Activated naive CD4-positive, alpha-beta T cell treated with anti-CD3 and anti-CD28 coated beads, Interleukin-2, amount 10 ng/mL, durations not matched to agents 7 days and 5 days (primary cell): ENCODE data around the gene HECA.
"Not testable (repeated sequence)": the region's sequence is repeated elsewhere in the genome, so short reads cannot be mapped to it uniquely, and the experiment has no call there.

Experiments used
- CTCF ChIA-PET: fragments of 350-600 bp; sonication (Branson Sonifier 250); formaldehyde crosslinking; loops from one replicate; lab custom pipeline; 2021; ENCODE audit warnings: antibody characterized with exemption; lab: Charles Lee
- DNase-seq: peaks from one replicate; pipeline ENCODE4 v3.0.0-alpha.2; 2020
- H3K27ac Mint-ChIP-seq: one replicate; pipeline ENCODE4 v1.8.0; 2021; ENCODE audit warnings: mild to moderate bottlenecking, moderate library complexity, mixed read lengths
- H3K27me3 Mint-ChIP-seq: one replicate; pipeline ENCODE4 v1.8.0; 2021; ENCODE audit warnings: mild to moderate bottlenecking, mixed read lengths
- H3K36me3 Mint-ChIP-seq: one replicate; pipeline ENCODE4 v1.8.0; 2021; ENCODE audit warnings: mixed read lengths
- H3K4me1 Mint-ChIP-seq: one replicate; pipeline ENCODE4 v1.8.0; 2021; ENCODE audit warnings: mixed read lengths
- H3K4me3 Mint-ChIP-seq: one replicate; pipeline ENCODE4 v1.8.0; 2021; ENCODE audit warnings: mild to moderate bottlenecking, moderate library complexity, mixed read lengths
- H3K9me3 Mint-ChIP-seq: one replicate; pipeline ENCODE4 v1.8.0; 2021; ENCODE audit warnings: mixed read lengths

Gene HECA

DNA sequence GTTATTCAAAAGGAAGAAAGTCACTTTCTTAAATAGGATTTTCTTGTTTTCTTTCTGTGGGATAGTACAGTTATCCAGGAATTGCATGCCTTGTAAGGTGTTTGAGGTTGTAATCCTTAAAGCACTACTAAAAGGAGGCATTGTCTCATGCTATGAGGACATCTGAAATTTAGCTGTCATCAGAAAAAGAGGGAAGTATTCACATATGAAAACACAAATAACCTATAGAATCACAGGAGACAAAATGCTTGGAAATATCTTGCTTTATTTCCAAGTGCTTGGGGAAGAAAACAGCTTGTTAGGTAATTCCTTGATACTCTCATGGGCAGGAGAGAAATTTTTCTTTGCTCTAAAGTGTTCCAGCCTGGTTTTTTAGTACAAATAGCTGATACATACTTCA is 40.1 kb downstream of the HECA start:
- Mint-ChIP-seq H3K4me3 (no peak overlapping the region), H3K36me3 (peaks cover 77% of the 10 kb centered on the region), H3K27ac (peak overlapping the region; percentile 79), H3K27me3 (no peaks in the 10 kb centered on the region), H3K4me1 (peaks cover 84% of the 10 kb centered on the region), H3K9me3 (no peaks in the 10 kb centered on the region)
- CTCF ChIA-PET, result interaction anchor here (0.6 to 2.0 kb wide), 5 partner anchors 11 to 186 kb away, joined by 3 to 11 read pairs (median 5); no protein-coding TSS in a partner anchor
- no peak for DNase-seq

DNA sequence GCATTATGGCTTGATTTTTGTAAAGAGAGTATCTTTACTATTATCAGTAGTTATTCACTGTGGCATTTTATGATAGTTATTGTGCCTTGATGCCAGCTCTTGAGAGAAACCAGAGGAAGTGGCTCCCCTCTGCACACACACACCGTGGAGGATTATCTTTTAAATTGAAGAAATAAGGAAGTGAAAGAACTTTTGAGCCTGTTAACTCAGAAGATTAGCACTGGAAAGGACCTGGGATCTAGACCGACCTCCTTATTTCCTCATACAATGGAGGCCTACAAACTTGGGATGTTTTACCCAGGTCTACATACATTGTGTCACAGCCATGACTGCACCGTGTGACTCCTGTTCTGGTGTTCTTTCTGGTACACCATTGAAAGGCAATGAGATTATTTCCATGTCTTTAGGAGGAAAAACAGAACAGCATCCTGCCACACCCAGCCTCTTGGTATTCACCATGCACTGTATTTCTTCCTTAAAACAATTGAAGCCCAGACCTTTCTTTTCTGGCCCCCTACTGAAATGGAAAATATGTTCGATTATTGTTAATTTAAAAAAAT is 40.6 kb downstream of the HECA start:
- Mint-ChIP-seq H3K27ac (peak overlapping the region; percentile 79), H3K4me1 (peaks cover 81% of the 10 kb centered on the region), H3K36me3 (peaks cover 77% of the 10 kb centered on the region), H3K9me3 (no peaks in the 10 kb centered on the region), H3K4me3 (no peak overlapping the region), H3K27me3 (no peaks in the 10 kb centered on the region)
- CTCF ChIA-PET, result interaction anchor here (0.6 to 2.0 kb wide), 6 partner anchors 11 to 186 kb away, joined by 3 to 11 read pairs (median 5); no protein-coding TSS in a partner anchor
- no peak for DNase-seq

DNA sequence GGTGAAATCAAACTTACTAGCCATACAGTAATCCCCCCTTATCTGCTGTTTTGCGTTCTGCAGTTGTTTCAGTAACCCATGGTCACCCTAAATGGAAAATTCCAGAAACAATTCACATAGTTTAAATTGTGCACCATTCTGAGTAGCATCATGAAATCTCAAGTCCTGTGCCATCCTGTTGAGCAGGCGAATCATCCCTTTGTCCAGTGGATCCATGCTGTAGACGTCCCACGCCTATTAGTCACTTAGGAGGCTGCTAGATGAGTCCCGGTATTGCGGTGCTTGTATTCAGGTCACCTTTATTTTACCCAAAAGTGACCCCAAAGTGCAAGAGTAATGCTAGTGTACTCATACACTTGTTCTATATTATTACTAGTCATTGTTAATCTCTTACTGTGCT is 46.4 kb downstream of the HECA start:
- H3K4me1 Mint-ChIP-seq, result peaks cover 37% of the 10 kb centered on the region
- no peak overlapping the region for H3K27ac Mint-ChIP-seq
- H3K27me3 Mint-ChIP-seq, result peaks cover 4% of the 10 kb centered on the region
- CTCF ChIA-PET, result no interaction called here
- H3K36me3 Mint-ChIP-seq, result peaks cover 77% of the 10 kb centered on the region
- no peak overlapping the region for H3K4me3 Mint-ChIP-seq
- no peak for DNase-seq
- H3K9me3 Mint-ChIP-seq, result no peaks in the 10 kb centered on the region

DNA sequence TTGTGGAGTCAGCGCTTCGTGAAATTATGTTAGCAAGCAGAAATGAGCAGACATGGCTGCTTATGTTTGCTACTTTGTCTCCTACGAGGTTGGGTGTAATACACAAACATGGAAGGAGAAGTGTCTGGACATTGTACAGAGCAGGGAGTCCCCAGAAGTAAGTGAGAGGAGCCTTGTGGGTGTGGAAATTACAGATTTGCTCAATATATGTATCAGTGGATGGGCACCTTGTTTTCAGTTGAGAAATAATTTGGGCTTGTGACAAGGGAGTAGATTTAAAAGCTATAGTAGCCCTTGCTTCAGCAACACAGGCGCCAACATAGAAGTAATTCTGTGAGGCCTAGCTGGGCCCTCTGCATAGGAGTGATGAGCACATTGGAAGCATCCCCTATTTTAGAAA is 49.2 kb downstream of the HECA start:
- Mint-ChIP-seq H3K27ac (peak overlapping the region; percentile 26), H3K4me1 (peaks cover 18% of the 10 kb centered on the region)

DNA sequence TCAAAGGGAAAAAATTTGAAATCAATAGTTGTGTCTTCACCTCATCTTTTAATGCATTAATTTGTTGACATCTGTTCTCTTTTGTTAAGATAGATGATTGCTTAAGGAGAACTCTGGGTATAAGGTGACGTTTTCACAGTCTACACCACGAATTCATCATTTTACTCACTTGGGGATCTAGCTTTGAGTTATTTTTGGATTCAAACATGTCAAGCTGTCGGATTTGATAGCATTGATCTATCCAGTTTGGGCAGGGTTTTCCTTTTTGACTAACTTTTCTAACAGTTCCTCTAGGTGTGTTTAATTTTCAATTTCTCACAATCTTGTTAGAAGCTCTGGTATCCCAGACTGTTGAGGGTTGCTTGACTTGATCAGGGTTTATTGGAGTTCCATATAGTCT is 49.6 kb downstream of the HECA start:
- H3K4me1 Mint-ChIP-seq, result peaks cover 14% of the 10 kb centered on the region
- no peak overlapping the region for H3K4me3 Mint-ChIP-seq
- CTCF ChIA-PET, result no interaction called here
- H3K27me3 Mint-ChIP-seq, result peaks cover 4% of the 10 kb centered on the region
- H3K27ac Mint-ChIP-seq, result no peak overlapping the region
- peaks cover 56% of the 10 kb centered on the region for H3K36me3 Mint-ChIP-seq
- no peak for DNase-seq
- no peaks in the 10 kb centered on the region for H3K9me3 Mint-ChIP-seq

More for the DNA sequence above, 49.2 kb downstream of the HECA start:
- no peak overlapping the region for H3K4me3 Mint-ChIP-seq
- CTCF ChIA-PET, result no interaction called here
- DNase-seq, result no peak
- peaks cover 4% of the 10 kb centered on the region for H3K27me3 Mint-ChIP-seq
- H3K9me3 Mint-ChIP-seq, result no peaks in the 10 kb centered on the region
- H3K36me3 Mint-ChIP-seq, result peaks cover 60% of the 10 kb centered on the region

DNA sequence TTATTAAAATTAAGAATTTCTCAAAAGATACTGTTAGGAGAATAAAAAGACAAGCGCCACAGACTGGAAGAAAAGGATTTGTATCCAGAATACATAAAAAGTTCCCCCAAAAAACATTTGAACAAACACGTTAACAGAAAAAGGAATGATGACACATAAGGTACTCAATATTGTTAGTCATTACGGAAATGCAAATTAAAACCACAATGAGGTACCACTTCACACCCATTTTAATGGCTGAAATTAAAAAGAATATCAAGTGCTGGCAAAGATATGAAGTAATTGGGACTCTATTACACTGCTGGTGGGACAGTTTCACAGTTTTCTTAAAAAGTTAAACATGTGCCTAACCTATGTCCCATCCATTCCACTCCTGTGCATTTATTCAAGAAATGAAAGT is 51.4 kb downstream of the HECA start:
- Mint-ChIP-seq H3K27me3 (peaks cover 4% of the 10 kb centered on the region), H3K4me1 (peaks cover 10% of the 10 kb centered on the region), H3K36me3 (peaks cover 40% of the 10 kb centered on the region), H3K27ac (no peak overlapping the region), H3K4me3 (no peak overlapping the region), H3K9me3 (no peaks in the 10 kb centered on the region)
- no peak for DNase-seq
- CTCF ChIA-PET, result no interaction called here

DNA sequence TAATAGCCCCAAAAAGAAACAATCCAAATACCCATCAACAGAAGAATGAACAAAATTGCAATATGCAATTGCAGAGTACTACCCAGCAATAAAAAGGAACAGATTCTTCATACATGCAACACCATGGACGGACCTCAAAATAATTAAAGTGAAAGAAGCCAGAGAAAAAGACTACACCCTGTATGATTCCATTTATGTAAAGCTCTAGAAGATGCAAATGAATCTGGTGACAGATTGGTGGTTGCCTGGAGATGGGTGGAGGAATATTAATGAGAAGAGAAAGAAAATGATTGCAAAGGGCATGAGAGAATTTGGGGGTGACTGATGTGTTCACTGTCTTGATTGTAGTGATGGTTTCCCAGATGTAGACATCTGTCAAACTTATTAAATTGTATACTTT is 51.8 kb downstream of the HECA start:
- peaks cover 4% of the 10 kb centered on the region for H3K27me3 Mint-ChIP-seq
- no peaks in the 10 kb centered on the region for H3K9me3 Mint-ChIP-seq
- H3K4me3 Mint-ChIP-seq, result no peak overlapping the region
- H3K27ac Mint-ChIP-seq, result no peak overlapping the region
- peaks cover 10% of the 10 kb centered on the region for H3K4me1 Mint-ChIP-seq
- no peak for DNase-seq
- peaks cover 37% of the 10 kb centered on the region for H3K36me3 Mint-ChIP-seq
- CTCF ChIA-PET, result no interaction called here

DNA sequence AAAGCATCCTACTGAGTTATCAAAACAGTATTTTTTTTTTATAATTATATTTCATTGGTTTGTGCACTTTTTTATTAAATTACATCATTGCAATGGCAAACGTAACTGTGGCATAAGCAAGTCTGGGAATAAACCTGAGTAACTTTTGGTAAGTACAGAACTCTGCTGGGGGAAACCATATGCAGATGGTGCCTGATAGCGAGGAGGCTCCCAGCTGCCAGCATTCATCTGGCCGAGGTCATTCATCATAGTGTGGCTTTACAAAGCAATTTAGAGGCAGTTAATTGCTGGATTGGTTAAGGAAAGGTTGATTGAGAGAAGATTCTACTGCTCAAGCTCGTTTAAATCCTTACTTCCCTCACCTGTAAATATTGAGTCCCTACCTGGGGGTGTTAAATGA is 52.6 kb downstream of the HECA start:
- H3K9me3 Mint-ChIP-seq, result no peaks in the 10 kb centered on the region
- no peak overlapping the region for H3K27ac Mint-ChIP-seq
- no peak overlapping the region for H3K4me3 Mint-ChIP-seq
- peaks cover 10% of the 10 kb centered on the region for H3K4me1 Mint-ChIP-seq
- CTCF ChIA-PET, result no interaction called here
- DNase-seq, result no peak
- peaks cover 29% of the 10 kb centered on the region for H3K36me3 Mint-ChIP-seq
- peaks cover 4% of the 10 kb centered on the region for H3K27me3 Mint-ChIP-seq

DNA sequence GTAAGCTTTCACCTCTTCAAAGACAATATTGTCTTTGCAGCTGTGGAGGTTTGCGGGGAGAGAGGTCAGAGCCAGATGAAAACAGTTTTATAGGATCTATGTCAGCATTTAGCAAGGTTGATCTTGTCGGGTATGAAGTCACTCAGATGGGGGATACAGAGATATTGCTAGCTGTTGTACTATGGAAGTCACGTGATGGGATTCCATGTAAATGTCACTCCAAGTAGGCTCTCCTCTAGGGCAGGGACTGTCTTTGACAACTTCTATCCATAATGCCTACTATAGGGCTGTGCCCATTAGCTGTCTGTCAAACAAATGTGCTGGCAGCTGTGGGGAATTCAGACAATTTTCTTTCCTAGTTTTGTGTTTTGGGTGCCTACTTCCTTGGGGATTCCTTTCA is 54.8 kb downstream of the HECA start:
- H3K4me1 Mint-ChIP-seq, result peaks cover 10% of the 10 kb centered on the region
- CTCF ChIA-PET, result interaction anchor here (0.6 kb wide), 1 partner anchor 39 kb away, joined by 3 read pairs; no protein-coding TSS in a partner anchor
- H3K4me3 Mint-ChIP-seq, result no peak overlapping the region
- peaks cover 4% of the 10 kb centered on the region for H3K9me3 Mint-ChIP-seq
- H3K27ac Mint-ChIP-seq, result no peak overlapping the region
- no peak for DNase-seq
- peaks cover 12% of the 10 kb centered on the region for H3K36me3 Mint-ChIP-seq
- peaks cover 4% of the 10 kb centered on the region for H3K27me3 Mint-ChIP-seq

DNA sequence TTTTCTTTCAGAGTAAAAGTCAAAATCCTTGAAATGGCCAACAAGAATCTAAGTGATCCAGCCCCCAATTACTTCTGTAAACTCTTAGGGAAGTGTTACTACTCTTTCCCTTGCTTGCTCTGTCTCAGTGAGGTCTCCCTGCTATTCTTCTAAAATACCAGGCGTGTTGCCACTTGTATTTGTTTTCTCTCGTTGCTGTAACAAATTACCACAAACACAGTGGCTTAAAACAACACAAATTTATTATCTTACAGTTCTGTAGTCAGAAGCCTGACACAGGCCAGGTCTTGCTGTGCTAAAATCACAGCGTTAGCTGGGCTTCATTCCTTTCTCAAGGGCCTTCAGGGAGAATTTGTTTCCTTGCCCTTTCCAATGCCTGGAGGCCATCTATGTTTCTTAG is 59.9 kb downstream of the HECA start:
- no peak for DNase-seq
- Mint-ChIP-seq H3K27me3 (no peaks in the 10 kb centered on the region), H3K27ac (no peak overlapping the region), H3K4me1 (no peaks in the 10 kb centered on the region), H3K36me3 (peaks cover 1% of the 10 kb centered on the region), H3K4me3 (no peak overlapping the region), H3K9me3 (peaks cover 4% of the 10 kb centered on the region)
- CTCF ChIA-PET, result no interaction called here

DNA sequence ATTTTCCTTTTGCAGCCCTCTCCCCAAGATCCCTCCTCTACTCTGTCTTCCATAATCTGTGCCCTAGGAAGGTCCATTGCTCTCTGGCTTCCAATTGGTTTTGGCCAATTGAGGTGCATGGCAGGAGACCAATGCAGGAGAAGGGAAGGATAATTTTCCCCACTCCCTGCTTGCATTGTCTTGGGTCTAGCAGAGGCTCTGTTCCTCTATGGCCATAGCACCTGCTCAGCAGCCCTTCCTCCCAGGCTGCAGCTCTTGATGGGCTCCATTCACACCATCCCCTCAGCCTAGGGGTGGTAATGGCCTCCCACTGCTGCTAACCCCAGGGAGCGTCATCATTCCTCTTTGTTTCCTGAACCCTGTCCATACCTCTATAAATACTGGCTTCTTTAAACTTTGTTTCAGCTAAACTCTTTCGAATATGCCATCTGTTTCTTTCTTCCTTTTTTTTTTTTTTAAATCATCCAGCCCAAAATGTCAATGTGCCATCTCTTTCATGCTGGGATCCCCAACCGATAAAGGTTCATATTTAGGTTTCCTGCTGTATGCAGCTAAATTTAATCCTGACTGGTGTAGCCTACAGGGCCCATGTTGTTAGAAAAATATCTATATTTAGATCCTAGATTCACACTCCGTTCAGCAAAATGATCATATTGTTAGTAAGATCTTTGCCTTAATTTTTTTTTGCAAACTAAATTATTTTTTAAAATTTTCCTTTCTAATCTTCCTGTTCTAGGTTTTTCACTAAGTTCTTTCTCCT is 63.8 kb downstream of the HECA start:
- no peak for DNase-seq
- Mint-ChIP-seq H3K4me1 (no peaks in the 10 kb centered on the region), H3K27me3 (no peaks in the 10 kb centered on the region), H3K9me3 (peaks cover 8% of the 10 kb centered on the region), H3K4me3 (no peak overlapping the region), H3K36me3 (peaks cover 3% of the 10 kb centered on the region), H3K27ac (no peak overlapping the region)
- CTCF ChIA-PET, result interaction anchor here (1.2 kb wide), 1 partner anchor 21 kb away, joined by 4 read pairs; no protein-coding TSS in a partner anchor

DNA sequence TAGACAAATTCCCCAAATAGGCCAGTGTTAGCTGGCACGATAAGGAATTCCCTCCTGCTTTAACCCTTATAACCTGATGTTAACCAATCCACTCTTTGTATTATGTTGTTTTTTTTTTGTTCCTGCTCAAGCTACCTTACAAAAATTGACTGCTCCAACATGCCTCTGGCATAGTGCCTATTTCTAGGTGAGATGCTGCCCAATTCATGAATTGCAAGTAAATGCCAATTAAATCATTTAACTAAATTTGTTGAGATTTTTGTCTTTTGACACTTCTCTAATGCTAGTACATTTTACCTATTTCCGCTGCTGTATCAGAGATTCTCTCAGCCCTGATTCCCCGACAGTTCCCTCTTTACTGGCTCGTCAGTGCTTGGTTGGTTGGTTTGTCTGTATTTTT is 66.5 kb downstream of the HECA start:
- CTCF ChIA-PET, result no interaction called here
- Mint-ChIP-seq H3K9me3 (peaks cover 15% of the 10 kb centered on the region), H3K27ac (no peak overlapping the region), H3K4me1 (no peaks in the 10 kb centered on the region), H3K27me3 (no peaks in the 10 kb centered on the region), H3K36me3 (peaks cover 8% of the 10 kb centered on the region), H3K4me3 (no peak overlapping the region)
- DNase-seq, result no peak

DNA sequence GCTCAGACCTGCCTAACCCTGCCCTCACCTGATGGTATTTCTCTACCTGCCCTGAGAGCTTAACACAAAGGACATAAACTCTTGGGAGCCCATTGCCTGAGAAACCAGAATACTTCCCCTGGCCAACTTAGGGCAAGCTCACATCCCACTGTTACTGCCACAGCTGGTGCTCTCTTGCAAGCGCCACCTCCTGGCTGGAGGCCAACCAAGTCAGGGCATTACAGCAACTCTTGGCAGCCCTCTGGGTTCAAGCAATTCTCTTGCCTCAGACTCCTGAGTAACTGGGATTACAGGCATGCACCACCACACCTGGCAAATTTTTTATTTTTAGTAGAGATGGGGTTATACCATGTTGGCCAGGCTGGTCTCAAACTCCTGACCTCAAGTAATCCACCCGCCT is 70.1 kb downstream of the HECA start:
- Mint-ChIP-seq H3K4me1 (peaks cover 8% of the 10 kb centered on the region), H3K27me3 (no peaks in the 10 kb centered on the region), H3K27ac (no peak overlapping the region), H3K4me3 (no peak overlapping the region), H3K9me3 (peaks cover 46% of the 10 kb centered on the region), H3K36me3 (peaks cover 30% of the 10 kb centered on the region)
- CTCF ChIA-PET, result interaction anchor here (0.5 to 2.5 kb wide), 2 partner anchors 14 to 41 kb away, joined by 3 to 9 read pairs; no protein-coding TSS in a partner anchor
- no peak for DNase-seq

DNA sequence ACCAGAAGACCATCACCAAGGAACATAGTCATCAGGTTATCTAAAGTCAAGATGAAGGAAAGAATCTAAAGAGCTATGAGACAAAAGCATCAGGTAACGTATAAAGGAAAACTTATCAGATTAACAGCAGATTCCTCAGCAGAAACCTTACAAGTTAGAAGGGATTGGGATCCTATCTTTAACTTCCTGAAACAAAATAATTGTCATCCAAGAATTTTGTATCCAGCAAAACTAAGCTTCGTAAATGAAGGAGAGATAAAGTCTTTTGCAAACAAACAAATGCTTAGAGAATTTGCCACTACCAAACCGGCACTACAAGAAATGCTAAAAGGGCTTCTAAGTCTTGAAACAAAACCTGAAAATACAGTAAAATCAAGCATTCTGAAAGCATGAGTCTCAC is 71.0 kb downstream of the HECA start:
- peaks cover 53% of the 10 kb centered on the region for H3K9me3 Mint-ChIP-seq
- H3K27me3 Mint-ChIP-seq, result no peaks in the 10 kb centered on the region
- H3K4me3 Mint-ChIP-seq, result no peak overlapping the region
- peaks cover 17% of the 10 kb centered on the region for H3K4me1 Mint-ChIP-seq
- peaks cover 38% of the 10 kb centered on the region for H3K36me3 Mint-ChIP-seq
- no peak for DNase-seq
- H3K27ac Mint-ChIP-seq, result no peak overlapping the region
- CTCF ChIA-PET, result interaction anchor here (0.5 to 2.5 kb wide), 2 partner anchors 13 to 40 kb away, joined by 3 to 9 read pairs; no protein-coding TSS in a partner anchor

DNA sequence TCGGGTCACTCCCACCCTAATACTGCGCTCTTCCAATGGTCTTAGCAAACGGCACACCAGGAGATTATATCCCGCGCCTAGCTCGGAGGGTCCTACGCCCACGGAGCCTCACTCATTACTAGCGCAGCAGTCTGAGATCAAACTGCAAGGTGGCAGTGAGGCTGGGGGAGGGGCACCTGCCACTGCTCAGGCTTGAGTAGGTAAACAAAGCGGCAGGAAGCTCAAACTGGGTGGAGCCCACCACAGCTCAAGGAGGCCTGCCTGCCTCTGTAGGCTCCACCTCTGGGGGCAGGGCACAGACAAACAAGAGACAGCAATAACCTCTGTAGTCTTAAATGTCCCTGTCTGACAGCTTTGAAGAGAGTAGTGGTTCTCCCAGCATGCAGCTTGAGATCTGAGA is 75.9 kb downstream of the HECA start:
- H3K4me3 Mint-ChIP-seq, H3K27me3 Mint-ChIP-seq, CTCF ChIA-PET: not testable (repeated sequence)
- Mint-ChIP-seq H3K9me3 (peaks cover 60% of the 10 kb centered on the region), H3K4me1 (peaks cover 22% of the 10 kb centered on the region), H3K27ac (peak overlapping the region; percentile 78), H3K36me3 (peaks cover 44% of the 10 kb centered on the region)
- DNase-seq, result peak; percentile 66
